Fibroblast of the aortic adventitia (primary cell): ENCODE data around the gene IRF8. TPM values are rescaled to one million over a fixed set of nuclear protein-coding genes. Genes with fewer than 3 reads are reported as not detected.

Experiments used
- DNase-seq: peaks from one replicate; pipeline ENCODE4 v3.0.0-alpha.2; 2010; ENCODE audit warnings: low read depth
- H3K4me3 ChIP-seq: 2 replicates; pipeline ENCODE4 v1.5.1; 2011; ENCODE audit warnings: low read depth, mild to moderate bottlenecking, control low read depth, low read length, moderate library complexity
- CTCF ChIP-seq: IDR thresholded peaks from 2 replicates; pipeline ENCODE4 v1.5.1; 2011; ENCODE audit warnings: mild to moderate bottlenecking, low read length, control low read depth, inconsistent platforms; ENCODE audit not compliant: insufficient read depth
- total RNA-seq: library from RNA; depleted of rRNA; stranded (reverse); fragments of >200 nt; gene quantifications from 2 replicates; pipeline ENCODE4 v1.2.3, GENCODE V29; 2012; ENCODE audit warnings: low replicate concordance

IRF8 gene
- total RNA-seq, result not detected in 2 replicates

- H3K4me3 ChIP-seq, result no peak within 1 kb of the TSS
- no peak for TF ChIP-seq CTCF
- DNase-seq, result no peak
Observed at GRCh38 chr16:85898521-85899442, at the start of gene IRF8. IRF8 (plus strand) TSS chr16:85899162; CDS start chr16:85903016, 3,854 bp downstream.

GRCh38 chr16:85849388-85849787, 49.6 kb upstream of the IRF8 start:
- TF ChIP-seq CTCF, result no peak
- no peak overlapping the region for H3K4me3 ChIP-seq

GRCh38 chr16:85850344-85850880, 48.5 kb upstream of the IRF8 start:
- no peak overlapping the region for H3K4me3 ChIP-seq
- no peak for DNase-seq
- no peak for TF ChIP-seq CTCF

More at GRCh38 chr16:85849388-85849787, 49.6 kb upstream of the IRF8 start:
- no peak for DNase-seq

- DNase-seq, result no peak
- no peak overlapping the region for H3K4me3 ChIP-seq
- no peak for TF ChIP-seq CTCF
Observed at GRCh38 chr16:85851034-85851785, 47.8 kb upstream of the IRF8 start.

- TF ChIP-seq CTCF, result no peak
- no peak overlapping the region for H3K4me3 ChIP-seq
- no peak for DNase-seq
Observed at GRCh38 chr16:85853547-85854545, 45.1 kb upstream of the IRF8 start.

GRCh38 chr16:85854935-85855334, 44.0 kb upstream of the IRF8 start:
- no peak for TF ChIP-seq CTCF
- no peak for DNase-seq
- H3K4me3 ChIP-seq, result no peak overlapping the region
